PC-9 (cell line): ENCODE data around the gene C1QTNF12. TPM values are rescaled to one million over a fixed set of nuclear protein-coding genes. Genes with fewer than 3 reads are reported as not detected.

Source experiments
- BruUV-seq: library from RNA; stranded (reverse); fragments of 400-500 nt; replicated peaks from 2 replicates; lab custom pipeline; 2021; lab: Mats Ljungman, UMichigan
- CTCF ChIA-PET: fragments of 300-600 bp; sonication (Branson Sonifier 250); formaldehyde crosslinking; loops from one replicate; lab custom pipeline; 2022; ENCODE audit warnings: antibody characterized with exemption; lab: Charles Lee
- POLR2A ChIA-PET: fragments of 300-600 bp; sonication (Branson Sonifier 250); formaldehyde crosslinking; loops from one replicate; lab custom pipeline; 2022; ENCODE audit warnings: antibody characterized with exemption; ENCODE audit not compliant: unreplicated experiment; lab: Charles Lee
- DNase-seq, 2 experiments: peaks; one replicate each; pipeline versions ENCODE4 v3.0.0 to v3.0.0-alpha.2; 2015 to 2022; ENCODE audit warnings: mixed read lengths in 1 of 2
- H2AFZ ChIP-seq: fragments of 200-600 bp; sonication (generic); 2 replicates; pipeline ENCODE4 v1.8.1; 2017; ENCODE audit warnings: antibody characterized with exemption
- H3F3A ChIP-seq: fragments of 200-600 bp; sonication (generic); 2 replicates; pipeline ENCODE4 v1.8.1; 2017; ENCODE audit warnings: antibody characterized with exemption, mild to moderate bottlenecking, low read depth; ENCODE audit not compliant: insufficient read depth
- H3K27ac ChIP-seq: fragments of 200-600 bp; sonication (generic); 2 replicates; pipeline ENCODE4 v1.6.1; 2016; ENCODE audit warnings: mixed run types
- H3K27me3 ChIP-seq: fragments of 200-600 bp; sonication (generic); 2 replicates; pipeline ENCODE4 v1.6.1; 2016; ENCODE audit warnings: low read depth, mixed run types; ENCODE audit not compliant: insufficient read depth
- H3K36me3 ChIP-seq: fragments of 200-600 bp; sonication (generic); 2 replicates; pipeline ENCODE4 v1.6.1; 2016; ENCODE audit warnings: low read depth, mixed run types
- H3K4me1 ChIP-seq: fragments of 200-600 bp; sonication (generic); replicated peaks from 2 replicates; pipeline ENCODE4 v1.6.1; 2016; ENCODE audit warnings: mixed run types; ENCODE audit not compliant: insufficient read depth
- H3K4me2 ChIP-seq: fragments of 200-600 bp; sonication (generic); 2 replicates; pipeline ENCODE4 v1.6.1; 2017; ENCODE audit warnings: mixed run types
- H3K4me3 ChIP-seq: fragments of 200-600 bp; sonication (generic); 2 replicates; pipeline ENCODE4 v1.6.1; 2016; ENCODE audit warnings: mixed run types
- H3K79me2 ChIP-seq: fragments of 200-600 bp; sonication (generic); 2 replicates; pipeline ENCODE4 v1.6.1; 2017; ENCODE audit warnings: low read depth, mixed run types
- H3K9me2 ChIP-seq: fragments of 200-600 bp; sonication (generic); 2 replicates; pipeline ENCODE4 v1.8.1; 2017; ENCODE audit warnings: mild to moderate bottlenecking; ENCODE audit not compliant: insufficient read depth
- H3K9me3 ChIP-seq: fragments of 200-600 bp; sonication (generic); 2 replicates; pipeline ENCODE4 v1.8.1; 2016; ENCODE audit warnings: low read depth; ENCODE audit not compliant: insufficient read depth
- H4K20me1 ChIP-seq: fragments of 200-600 bp; sonication (generic); 2 replicates; pipeline ENCODE4 v1.8.1; 2017; ENCODE audit not compliant: insufficient read depth
- EZH2 ChIP-seq: fragments of 200-600 bp; sonication (generic); IDR thresholded peaks from 2 replicates; pipeline ENCODE4 v1.8.0; 2017; ENCODE audit warnings: antibody characterized with exemption, low read depth
- intact Hi-C: fragments of 100-400 bp; cut with micrococcal nuclease; formaldehyde crosslinking; loops from one replicate; pipeline ENCODE4 v1.10.0; 2022; ENCODE audit not compliant: unreplicated experiment
- total RNA-seq: library from RNA; stranded (reverse); gene quantifications from 2 replicates; pipeline ENCODE4 v1.2.3, GENCODE V29; 2021
- TF ChIP-seq, protein P1 (sequence below): fragments of 200-600 bp; sonication (generic); conservative IDR thresholded peaks from 2 replicates; pipeline ENCODE4 v1.6.1; 2017; ENCODE audit warnings: mixed run types, antibody characterized with exemption, mild to moderate bottlenecking, moderate library complexity

C1QTNF12 gene
- total RNA-seq, 1 experiment from 2014 or later: 5.2 TPM

DNA sequence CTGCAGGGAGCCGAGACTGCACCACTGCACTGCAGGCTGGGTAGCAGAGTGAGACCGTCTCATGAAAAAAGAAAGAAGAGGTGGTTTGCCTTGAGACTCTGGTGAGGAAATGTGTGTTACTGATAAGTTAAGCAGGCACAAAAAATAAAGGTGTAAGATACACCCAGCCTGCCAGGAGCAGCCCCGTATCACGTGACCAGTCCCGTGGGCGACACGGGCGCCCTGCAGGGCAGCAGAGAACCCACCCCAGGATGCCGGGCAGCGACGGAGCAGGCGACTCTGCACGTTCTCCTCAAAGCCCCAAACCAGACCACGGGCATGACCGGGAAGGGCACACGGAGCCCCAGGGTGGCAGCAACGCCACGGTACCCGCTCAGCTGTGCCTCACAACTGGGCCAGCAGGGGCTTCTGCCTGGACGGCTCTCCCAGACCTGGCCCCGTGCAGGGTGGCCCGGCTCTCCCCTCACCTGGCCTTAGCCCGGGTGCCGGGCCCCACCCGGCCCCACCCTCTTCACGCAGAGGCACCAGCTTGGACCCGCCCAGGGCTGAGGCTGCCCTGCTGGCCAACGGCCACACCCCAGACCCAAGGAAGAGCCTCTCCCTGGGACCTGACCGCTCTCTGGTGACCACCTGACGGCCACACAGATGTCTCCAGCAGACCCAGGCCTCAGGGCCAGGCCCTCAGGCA lies 24.5 kb downstream of the C1QTNF12 start:
- Histone ChIP-seq H3K4me1 (no peaks in the 10 kb centered on the region), H3F3A (peaks cover 6% of the 10 kb centered on the region; the same call in 1 of the 2 replicates), H3K36me3 (no peaks in the 10 kb centered on the region; the same call in 1 of the 2 replicates), H3K9me2 (no peaks in the 10 kb centered on the region), H3K9me3 (no peaks in the 10 kb centered on the region), H3K79me2 (peaks cover 12% of the 10 kb centered on the region; the same call in 1 of the 2 replicates), H3K27ac (no peak overlapping the region), H3K4me2 (no peak overlapping the region), H3K4me3 (no peak overlapping the region), H4K20me1 (peaks cover 8% of the 10 kb centered on the region), H2AFZ (no peak overlapping the region), H3K27me3 (no peaks in the 10 kb centered on the region)
- intact Hi-C loops: no loop called here
- no TSS peak for BruUV-seq
- TF ChIP-seq, protein P1, sequence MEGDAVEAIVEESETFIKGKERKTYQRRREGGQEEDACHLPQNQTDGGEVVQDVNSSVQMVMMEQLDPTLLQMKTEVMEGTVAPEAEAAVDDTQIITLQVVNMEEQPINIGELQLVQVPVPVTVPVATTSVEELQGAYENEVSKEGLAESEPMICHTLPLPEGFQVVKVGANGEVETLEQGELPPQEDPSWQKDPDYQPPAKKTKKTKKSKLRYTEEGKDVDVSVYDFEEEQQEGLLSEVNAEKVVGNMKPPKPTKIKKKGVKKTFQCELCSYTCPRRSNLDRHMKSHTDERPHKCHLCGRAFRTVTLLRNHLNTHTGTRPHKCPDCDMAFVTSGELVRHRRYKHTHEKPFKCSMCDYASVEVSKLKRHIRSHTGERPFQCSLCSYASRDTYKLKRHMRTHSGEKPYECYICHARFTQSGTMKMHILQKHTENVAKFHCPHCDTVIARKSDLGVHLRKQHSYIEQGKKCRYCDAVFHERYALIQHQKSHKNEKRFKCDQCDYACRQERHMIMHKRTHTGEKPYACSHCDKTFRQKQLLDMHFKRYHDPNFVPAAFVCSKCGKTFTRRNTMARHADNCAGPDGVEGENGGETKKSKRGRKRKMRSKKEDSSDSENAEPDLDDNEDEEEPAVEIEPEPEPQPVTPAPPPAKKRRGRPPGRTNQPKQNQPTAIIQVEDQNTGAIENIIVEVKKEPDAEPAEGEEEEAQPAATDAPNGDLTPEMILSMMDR: no peak
- no peak for TF ChIP-seq EZH2
- POLR2A ChIA-PET: no interaction called here
- CTCF ChIA-PET: no interaction called here
- DNase-seq: no peak

GRCh38 chr1:1220197-1220596 lies 26.3 kb downstream of the C1QTNF12 start:
- ChIA-PET CTCF (no interaction called here), POLR2A (no interaction called here)
- BruUV-seq: no TSS peak

GRCh38 chr1:1219341-1219740 lies 27.2 kb downstream of the C1QTNF12 start:
- Histone ChIP-seq H3K27me3 (no peaks in the 10 kb centered on the region), H3K79me2 (no peaks in the 10 kb centered on the region), H3K4me2 (no peak overlapping the region), H3K4me3 (no peak overlapping the region), H3K4me1 (no peaks in the 10 kb centered on the region), H3K36me3 (no peaks in the 10 kb centered on the region; the same call in 1 of the 2 replicates), H3K27ac (no peak overlapping the region), H4K20me1 (peaks cover 5% of the 10 kb centered on the region; the same call in 1 of the 2 replicates), H3K9me2 (no peaks in the 10 kb centered on the region), H3K9me3 (no peaks in the 10 kb centered on the region), H2AFZ (no peak overlapping the region), H3F3A (peaks cover 6% of the 10 kb centered on the region)
- intact Hi-C loops: no loop called here
- TF ChIP-seq, protein P1: no peak
- no peak for TF ChIP-seq EZH2
- CTCF ChIA-PET: no interaction called here
- no TSS peak for BruUV-seq
- no peak for DNase-seq
- POLR2A ChIA-PET: no interaction called here

More at GRCh38 chr1:1220197-1220596, 26.3 kb downstream of the C1QTNF12 start:
- no peaks in the 10 kb centered on the region for H3K4me1 ChIP-seq
- 0 out of 2 replicates have a peak, but pooled peaks cover 2% of the 10 kb centered on the region for H3K79me2 ChIP-seq
- H3K9me3 ChIP-seq: no peaks in the 10 kb centered on the region
- H3K4me3 ChIP-seq: no peak overlapping the region
- peaks cover 6% of the 10 kb centered on the region; the same call in 1 of the 2 replicates for H4K20me1 ChIP-seq
- H3K27ac ChIP-seq: no peak overlapping the region
- H3F3A ChIP-seq: peaks cover 6% of the 10 kb centered on the region
- H3K27me3 ChIP-seq: no peaks in the 10 kb centered on the region
- intact Hi-C loops: no loop called here
- H2AFZ ChIP-seq: no peak overlapping the region
- no peaks in the 10 kb centered on the region for H3K9me2 ChIP-seq
- TF ChIP-seq, protein P1: no peak
- no peak for TF ChIP-seq EZH2
- H3K4me2 ChIP-seq: no peak overlapping the region
- no peaks in the 10 kb centered on the region; the same call in 1 of the 2 replicates for H3K36me3 ChIP-seq
- no peak for DNase-seq
